PC-9 (cell line): ENCODE results near the gene DOHH.

ENCODE experiments used
- EZH2 ChIP-seq: fragments of 200-600 bp; sonication (generic); IDR thresholded peaks from 2 replicates; pipeline ENCODE4 v1.8.0; 2017; ENCODE audit warnings: antibody characterized with exemption, low read depth
- TF ChIP-seq, protein P1 (sequence below): fragments of 200-600 bp; sonication (generic); conservative IDR thresholded peaks from 2 replicates; pipeline ENCODE4 v1.6.1; 2017; ENCODE audit warnings: mixed run types, antibody characterized with exemption, mild to moderate bottlenecking, moderate library complexity

DNA sequence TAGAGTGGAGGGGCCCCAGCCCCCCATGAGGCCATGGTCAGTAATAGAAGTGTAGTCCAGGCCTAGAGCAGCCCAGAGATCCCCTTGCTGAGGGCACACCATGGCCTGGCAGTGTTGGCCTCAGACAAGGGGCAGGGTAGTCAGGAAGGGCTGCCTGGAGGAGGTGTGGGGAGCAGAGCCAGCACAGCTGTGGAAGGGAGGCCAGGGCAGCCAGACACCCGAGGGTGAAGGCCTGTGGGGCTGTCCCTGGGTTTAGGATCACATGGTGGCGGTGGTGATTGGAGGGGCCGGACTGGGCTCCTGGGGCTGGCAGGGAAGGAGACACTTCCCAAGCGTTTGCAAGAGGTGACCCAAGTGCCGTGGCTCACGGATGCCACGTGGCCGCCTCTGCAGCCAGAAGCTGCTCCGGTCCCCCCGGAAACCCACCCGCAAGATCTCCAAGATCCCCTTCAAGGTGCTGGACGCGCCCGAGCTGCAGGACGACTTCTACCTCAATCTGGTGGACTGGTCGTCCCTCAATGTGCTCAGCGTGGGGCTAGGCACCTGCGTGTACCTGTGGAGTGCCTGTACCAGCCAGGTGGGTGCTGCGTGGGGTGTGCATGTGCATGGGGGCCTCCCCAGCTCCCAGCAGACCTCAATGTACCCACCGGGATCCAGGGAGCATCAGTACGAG lies 26.9 kb upstream of the DOHH start:
- TF ChIP-seq, protein P1, sequence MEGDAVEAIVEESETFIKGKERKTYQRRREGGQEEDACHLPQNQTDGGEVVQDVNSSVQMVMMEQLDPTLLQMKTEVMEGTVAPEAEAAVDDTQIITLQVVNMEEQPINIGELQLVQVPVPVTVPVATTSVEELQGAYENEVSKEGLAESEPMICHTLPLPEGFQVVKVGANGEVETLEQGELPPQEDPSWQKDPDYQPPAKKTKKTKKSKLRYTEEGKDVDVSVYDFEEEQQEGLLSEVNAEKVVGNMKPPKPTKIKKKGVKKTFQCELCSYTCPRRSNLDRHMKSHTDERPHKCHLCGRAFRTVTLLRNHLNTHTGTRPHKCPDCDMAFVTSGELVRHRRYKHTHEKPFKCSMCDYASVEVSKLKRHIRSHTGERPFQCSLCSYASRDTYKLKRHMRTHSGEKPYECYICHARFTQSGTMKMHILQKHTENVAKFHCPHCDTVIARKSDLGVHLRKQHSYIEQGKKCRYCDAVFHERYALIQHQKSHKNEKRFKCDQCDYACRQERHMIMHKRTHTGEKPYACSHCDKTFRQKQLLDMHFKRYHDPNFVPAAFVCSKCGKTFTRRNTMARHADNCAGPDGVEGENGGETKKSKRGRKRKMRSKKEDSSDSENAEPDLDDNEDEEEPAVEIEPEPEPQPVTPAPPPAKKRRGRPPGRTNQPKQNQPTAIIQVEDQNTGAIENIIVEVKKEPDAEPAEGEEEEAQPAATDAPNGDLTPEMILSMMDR = no peak
- TF ChIP-seq EZH2 = no peak
